GM12878 (cell line): ENCODE data around the gene MYL6B. TPM values are rescaled to one million over a fixed set of nuclear protein-coding genes. Genes with fewer than 3 reads are reported as not detected.

Experiments
- ATAC-seq: fragments of 200-7000 bp; cut with Tn5 transposase; 3 replicates; pipeline ENCODE4 v1.9.1; 2020; ENCODE audit warnings: mild to moderate bottlenecking, moderate library complexity
- BruUV-seq: library from RNA; stranded (reverse); fragments of 400-500 nt; replicated peaks from 2 replicates; lab custom pipeline; 2021; lab: Mats Ljungman, UMichigan
- CTCF ChIA-PET: fragments of 300-600 bp; sonication (Branson Sonifier 250); formaldehyde crosslinking; extraction: SDS; loops from one replicate; lab custom pipeline; 2021; ENCODE audit warnings: inconsistent platforms; lab: Yijun Ruan, JAX
- POLR2A ChIA-PET: fragments of 350-600 bp; formaldehyde crosslinking; extraction: SDS; loops from one replicate; lab custom pipeline; 2021; ENCODE audit warnings: inconsistent platforms; lab: Charles Lee
- RAD21 ChIA-PET: fragments of 300-600 bp; sonication (Branson Sonifier 250); formaldehyde crosslinking; loops from one replicate; lab custom pipeline; 2023; ENCODE audit warnings: antibody characterized with exemption; ENCODE audit not compliant: unreplicated experiment; lab: Charles Lee
- SMC1A ChIA-PET: fragments of 300-600 bp; sonication (Branson Sonifier 250); formaldehyde crosslinking; loops from one replicate; lab custom pipeline; 2023; ENCODE audit not compliant: unreplicated experiment, uncharacterized antibody; lab: Charles Lee
- DNase-seq: peaks from one replicate; pipeline ENCODE4 v3.0.0-alpha.2; 2011; ENCODE audit warnings: low read depth, low spot score
- FAIRE-seq: peaks from 3 replicates; lab custom pipeline; 2011; peaks lifted over from hg19 to GRCh38; lab: Jason Lieb, UNC
- H2AFZ ChIP-seq: 2 replicates; pipeline ENCODE4 v1.6.0; 2011; ENCODE audit warnings: low read depth, low read length, control low read depth; ENCODE audit not compliant: control insufficient read depth
- H3K27ac ChIP-seq: 2 replicates; pipeline ENCODE4 v1.5.1; 2011; ENCODE audit warnings: control low read depth; ENCODE audit not compliant: control insufficient read depth, insufficient read depth
- H3K27me3 ChIP-seq, 2 experiments: replicated peaks in 1 of 2; 2 replicates each; pipeline versions ENCODE4 v1.6.0 to v1.6.1; 2011; ENCODE audit warnings: low read length in 1 of 2; ENCODE audit not compliant: control insufficient read depth in 2 of 2, insufficient read depth in 2 of 2
- H3K36me3 ChIP-seq, 2 experiments: 2 replicates each; pipeline ENCODE4 v1.5.1; 2011; ENCODE audit warnings: low read length in 1 of 2; ENCODE audit not compliant: control insufficient read depth in 2 of 2, insufficient read depth in 2 of 2
- H3K4me1 ChIP-seq: 2 replicates; pipeline ENCODE4 v1.6.1; 2011; ENCODE audit warnings: mild to moderate bottlenecking, low read length, moderate library complexity, mixed read lengths; ENCODE audit not compliant: control insufficient read depth, insufficient read depth
- H3K4me2 ChIP-seq: 2 replicates; pipeline ENCODE4 v1.6.0; 2011; ENCODE audit warnings: control low read depth; ENCODE audit not compliant: control insufficient read depth, insufficient read depth
- H3K4me3 ChIP-seq: fragments of 200-600 bp; sonication (generic); 2 replicates; pipeline ENCODE4 v1.5.1; 2016
- H3K79me2 ChIP-seq: 2 replicates; pipeline ENCODE4 v1.6.0; 2011; ENCODE audit warnings: low read length; ENCODE audit not compliant: control insufficient read depth, insufficient read depth
- H3K9ac ChIP-seq: 2 replicates; pipeline ENCODE4 v1.8.0; 2011; ENCODE audit warnings: low read length, control low read depth, mixed read lengths; ENCODE audit not compliant: control insufficient read depth, insufficient read depth
- H3K9me3 ChIP-seq: replicated peaks from 3 replicates; pipeline ENCODE4 v1.5.1; 2011; ENCODE audit warnings: mild to moderate bottlenecking, low read length; ENCODE audit not compliant: control insufficient read depth, insufficient read depth
- H4K20me1 ChIP-seq: 2 replicates; pipeline ENCODE4 v1.6.0; 2011; ENCODE audit not compliant: control insufficient read depth, insufficient read depth
- ASH2L ChIP-seq: fragments of 300-600, 200-600 bp; sonication (generic); IDR thresholded peaks from 2 replicates; pipeline ENCODE4 v1.6.1; 2017; ENCODE audit warnings: low read depth, mild to moderate bottlenecking, borderline replicate concordance
- BHLHE40 ChIP-seq, 2 experiments: fragments of 450-650 bp in 1 of 2; IDR thresholded peaks; 2 replicates each; pipeline ENCODE4 v1.6.1; 2011 to 2017; ENCODE audit warnings: low read depth in 2 of 2, borderline replicate concordance in 1 of 2, improper control_type of control experiment in 1 of 2, low read length in 1 of 2, mild to moderate bottlenecking in 1 of 2
- DPF2 ChIP-seq: fragments of 450-650 bp; IDR thresholded peaks from 2 replicates; pipeline ENCODE4 v1.6.1; 2017; ENCODE audit warnings: mild to moderate bottlenecking
- ETV6 ChIP-seq, 2 experiments: fragments of 450-650 bp in 1 of 2; IDR thresholded peaks in 1 of 2; conservative IDR thresholded peaks in 1 of 2; 2 replicates each; pipeline ENCODE4 v1.6.1; 2014; ENCODE audit warnings: antibody characterized with exemption in 1 of 2, borderline replicate concordance in 1 of 2, low read depth in 1 of 2, mild to moderate bottlenecking in 1 of 2, moderate library complexity in 1 of 2
- FOXK2 ChIP-seq: fragments of 450-650 bp; IDR thresholded peaks from 2 replicates; pipeline ENCODE4 v1.6.1; 2017; ENCODE audit warnings: mild to moderate bottlenecking, moderate library complexity
- MAX ChIP-seq: IDR thresholded peaks from 2 replicates; pipeline ENCODE4 v1.6.1; 2012; ENCODE audit warnings: low read depth, low read length, improper control_type of control experiment
- MXI1 ChIP-seq: fragments of 150-350 bp; IDR thresholded peaks from 2 replicates; pipeline ENCODE4 v1.6.1; 2011; ENCODE audit warnings: low read depth, mild to moderate bottlenecking, inconsistent platforms, low read length, improper control_type of control experiment
- NR2F1 ChIP-seq: fragments of 450-650 bp; conservative IDR thresholded peaks from 2 replicates; pipeline ENCODE4 v1.6.1; 2017; ENCODE audit warnings: mild to moderate bottlenecking
- PAX5 ChIP-seq: IDR thresholded peaks from 2 replicates; pipeline ENCODE4 v1.6.1; 2011; ENCODE audit warnings: low read depth, low read length, borderline replicate concordance
- RUNX3 ChIP-seq: IDR thresholded peaks from 2 replicates; pipeline ENCODE4 v1.6.1; 2012; ENCODE audit warnings: low read length, inconsistent platforms
- SIN3A ChIP-seq: IDR thresholded peaks from 2 replicates; pipeline ENCODE4 v1.6.1; 2012; ENCODE audit warnings: low read depth, low read length, improper control_type of control experiment
- STAT3 ChIP-seq: IDR thresholded peaks from 2 replicates; pipeline ENCODE4 v1.6.1; 2011; ENCODE audit warnings: low read depth, low read length, improper control_type of control experiment
- WRNIP1 ChIP-seq: IDR thresholded peaks from 2 replicates; pipeline ENCODE4 v1.6.1; 2011; ENCODE audit warnings: low read depth, low read length, improper control_type of control experiment, borderline replicate concordance
- WGBS: methylation state at CpG from one replicate; pipeline ENCODE4 v1.1.6; 2016; ENCODE audit warnings: low lambda C conversion rate; ENCODE audit not compliant: insufficient replicate concordance, insufficient coverage; ENCODE audit errors: missing lambda C conversion rate; 5-methylcytosine and 5-hydroxymethylcytosine counted together
- in situ Hi-C: fragments of 300-500 bp; cut with MboI; formaldehyde crosslinking; loops from 9 replicates; pipeline ENCODE4 v1.14.3; 2018; ENCODE audit warnings: mixed read lengths
- intact Hi-C: fragments of 100-400 bp; cut with micrococcal nuclease; formaldehyde crosslinking; loops from one replicate; pipeline ENCODE4 v1.14.2; 2022; ENCODE audit not compliant: unreplicated experiment
- polyA plus RNA-seq, 11 experiments: library from polyadenylated mRNA; depleted of rRNA in 4 of 11; unstranded in 6 of 11; stranded (reverse) in 5 of 11; fragments of >200 nt; fragmentation: Nextera tagmentation in 4 of 11; fragmentation: Illumina TruSeq in 1 of 11; extraction: Ambion mirVana in 4 of 11; extraction: Trizol in 1 of 11; gene quantifications; 1 replicate in 1 of 11; 2 replicates in 10 of 11; pipeline versions ENCODE4 v1.2.1 to v1.2.3, GENCODE V29; 2011 to 2016; ENCODE audit warnings: inconsistent platforms in 2 of 11, missing spikeins in 2 of 11, low read depth in 1 of 11
- total RNA-seq, 4 experiments: library from RNA; depleted of rRNA in 3 of 4; stranded (reverse); fragments of >200 nt in 3 of 4; fragmentation: Illumina TruSeq in 1 of 4; extraction: Trizol in 1 of 4; gene quantifications; 2 replicates each; pipeline versions ENCODE4 v1.2.1 to v1.2.3, GENCODE V29; 2013 to 2021
- TF ChIP-seq, protein P1 (sequence below): fragments of 450-650 bp; conservative IDR thresholded peaks from 2 replicates; pipeline ENCODE4 v1.6.1; 2017; ENCODE audit warnings: mild to moderate bottlenecking, moderate library complexity

The MYL6B gene
- total and polyA plus RNA-seq, 10 of the 15 experiments (the other 5 are each of a cell fraction or from before 2014, with no cell fraction given) = 75.5 to 153 (median 114) TPM

DNA sequence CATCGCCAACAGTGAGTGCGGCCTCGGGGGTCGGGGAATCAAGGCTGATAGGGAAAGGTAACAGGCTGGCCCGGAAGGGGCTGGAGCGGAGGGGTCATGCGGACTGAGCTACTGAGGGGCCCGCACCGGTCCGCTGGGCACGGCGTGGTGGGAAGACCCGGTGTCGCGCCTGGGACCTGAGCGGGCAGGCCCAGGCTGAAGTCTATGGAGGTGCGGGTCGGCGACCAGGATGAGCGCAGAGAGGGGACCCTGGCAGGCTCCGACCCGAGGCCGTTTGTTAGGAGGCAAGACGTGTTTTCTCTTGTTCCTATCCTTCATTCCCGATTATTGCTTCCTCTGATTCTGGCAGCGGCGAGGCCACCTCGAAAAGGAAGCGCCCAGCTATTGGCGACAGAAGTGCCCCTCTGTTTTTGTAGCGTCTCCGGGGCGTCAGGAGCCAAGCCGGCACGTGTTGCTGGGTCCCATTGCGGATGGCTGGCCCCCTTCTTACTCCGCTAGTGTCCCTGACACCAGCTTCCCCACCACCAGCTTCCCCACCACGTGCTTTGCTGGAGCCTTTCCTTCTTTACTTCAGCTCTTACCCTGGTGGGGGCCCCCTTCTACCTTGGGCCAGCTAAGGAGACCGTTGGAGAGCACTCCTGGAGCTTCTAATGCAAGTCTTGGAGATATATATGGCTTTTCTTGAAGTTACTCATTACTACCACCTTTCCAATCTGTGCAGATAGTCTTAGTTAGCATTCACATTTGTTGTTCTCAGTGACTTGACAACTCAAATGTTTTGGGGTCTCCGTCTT is 47.4 kb upstream of the MYL6B start:
- in situ Hi-C loops = loop anchor here (5.0 kb wide), 1 partner anchor 58 kb away; no protein-coding TSS in a partner anchor
- no TSS peak for BruUV-seq
- FAIRE-seq (no peak), DNase-seq (no peak), ATAC-seq (peak; percentile 44)
- H3K4me2 ChIP-seq = peak overlapping the region; percentile 91
- no peaks in the 10 kb centered on the region; a peak in 1 of 4 replicates for H3K27me3 ChIP-seq
- H3K79me2 ChIP-seq = peaks cover 36% of the 10 kb centered on the region
- no peaks in the 10 kb centered on the region for H3K9me3 ChIP-seq
- H2AFZ ChIP-seq = peak overlapping the region; percentile 95
- 2% methylated on average over 40 of the region's 40 CpGs for WGBS
- peak overlapping the region; percentile 95 for H3K9ac ChIP-seq
- ChIA-PET SMC1A (interaction anchor here (1.0 to 2.8 kb wide), 12 partner anchors 11 to 367 kb away, joined by 3 to 26 read pairs (median 4); partner anchors contain the start of genes DNAJC14, ESYT1, RPL41 and SMARCC2), POLR2A (interaction anchor here (0.6 to 6.3 kb wide), 17 partner anchors 13 to 378 kb away, joined by 3 to 95 read pairs (median 4); partner anchors contain the start of genes CD63, MYL6, RPL41 and SMARCC2), CTCF (interaction anchor here (0.7 to 4.0 kb wide), 21 partner anchors 10 to 388 kb away, joined by 3 to 25 read pairs (median 6); partner anchors contain the start of genes BLOC1S1, ESYT1, ORMDL2 and PYM1), RAD21 (interaction anchor here (0.6 to 3.5 kb wide), 11 partner anchors 11 to 367 kb away, joined by 3 to 30 read pairs (median 4); partner anchors contain the start of genes RNF41, RPL41, SUOX and ZC3H10)
- no peaks in the 10 kb centered on the region for H4K20me1 ChIP-seq
- H3K36me3 ChIP-seq = peaks cover 7 to 27% of the 10 kb centered on the region in 2 experiments
- TF ChIP-seq NR2F1 (no peak), WRNIP1 (no peak), MXI1 (peak; percentile 77), DPF2 (0 out of 2 replicates have a peak, but pooled peaks have one; percentile 51), PAX5 (peak; percentile 48; the same call in 1 of the 2 replicates), STAT3 (no peak), FOXK2 (peak; percentile 69; the same call in 1 of the 2 replicates), RUNX3 (0 out of 2 replicates have a peak, but pooled peaks have one; percentile 0), BHLHE40 (IDR thresholded peaks at IDR 0.05; ENCODE audit: borderline replicate concordance in 1 of 2, low read depth in 2 of 2, low read length in 1 of 2) (peak; percentile 59 to 82), ASH2L (0 out of 2 replicates have a peak, but pooled peaks have one; percentile 0), ETV6 (conservative IDR thresholded peaks at IDR 0.05 in 1 of 2, IDR thresholded peaks at IDR 0.05 in 1 of 2; ENCODE audit: borderline replicate concordance in 1 of 2, low read depth in 1 of 2) (0 out of 4 replicates have a peak, but pooled peaks of 1 of the 2 experiments have one; percentile 47), SIN3A (0 out of 2 replicates have a peak, but pooled peaks have one; percentile 41), MAX (peak; percentile 78; the same call in 1 of the 2 replicates)
- TF ChIP-seq, protein P1, sequence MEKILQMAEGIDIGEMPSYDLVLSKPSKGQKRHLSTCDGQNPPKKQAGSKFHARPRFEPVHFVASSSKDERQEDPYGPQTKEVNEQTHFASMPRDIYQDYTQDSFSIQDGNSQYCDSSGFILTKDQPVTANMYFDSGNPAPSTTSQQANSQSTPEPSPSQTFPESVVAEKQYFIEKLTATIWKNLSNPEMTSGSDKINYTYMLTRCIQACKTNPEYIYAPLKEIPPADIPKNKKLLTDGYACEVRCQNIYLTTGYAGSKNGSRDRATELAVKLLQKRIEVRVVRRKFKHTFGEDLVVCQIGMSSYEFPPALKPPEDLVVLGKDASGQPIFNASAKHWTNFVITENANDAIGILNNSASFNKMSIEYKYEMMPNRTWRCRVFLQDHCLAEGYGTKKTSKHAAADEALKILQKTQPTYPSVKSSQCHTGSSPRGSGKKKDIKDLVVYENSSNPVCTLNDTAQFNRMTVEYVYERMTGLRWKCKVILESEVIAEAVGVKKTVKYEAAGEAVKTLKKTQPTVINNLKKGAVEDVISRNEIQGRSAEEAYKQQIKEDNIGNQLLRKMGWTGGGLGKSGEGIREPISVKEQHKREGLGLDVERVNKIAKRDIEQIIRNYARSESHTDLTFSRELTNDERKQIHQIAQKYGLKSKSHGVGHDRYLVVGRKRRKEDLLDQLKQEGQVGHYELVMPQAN = peak; percentile 41
- peaks cover 3% of the 10 kb centered on the region; the same call in 1 of the 2 replicates for H3K4me1 ChIP-seq
- peak overlapping the region; percentile 86 for H3K27ac ChIP-seq
- intact Hi-C loops = loop anchor here (1.0 to 5.0 kb wide), 4 partner anchors 11 to 366 kb away; partner anchors contain the start of genes DNAJC14 and RPL41
- H3K4me3 ChIP-seq = peak overlapping the region; percentile 97
